ENCODE data around the gene SPTLC3.

The SPTLC3 gene

GRCh38 chr20:13102237-13102636 is 93.5 kb downstream of the SPTLC3 start:
- DNase-seq = no peak

GRCh38 chr20:13102694-13103093 is 93.9 kb downstream of the SPTLC3 start:
- no peak for DNase-seq

GRCh38 chr20:13105039-13105438 is 96.3 kb downstream of the SPTLC3 start:
- no peak for DNase-seq

- peak; percentile 59 for DNase-seq
Observed at GRCh38 chr20:13105864-13106457, 97.2 kb downstream of the SPTLC3 start.

- DNase-seq = no peak
Observed at GRCh38 chr20:13109658-13110057, 100.9 kb downstream of the SPTLC3 start.

GRCh38 chr20:13110796-13111195 is 102.0 kb downstream of the SPTLC3 start:
- DNase-seq = no peak

GRCh38 chr20:13111249-13111911 is 102.6 kb downstream of the SPTLC3 start:
- DNase-seq = no peak

- no peak for DNase-seq
Observed at GRCh38 chr20:13113731-13114130, 105.0 kb downstream of the SPTLC3 start.

- no peak for DNase-seq
Observed at GRCh38 chr20:13117200-13117599, 108.4 kb downstream of the SPTLC3 start.

- DNase-seq = no peak
Observed at GRCh38 chr20:13118676-13119075, 109.9 kb downstream of the SPTLC3 start.

- peak; percentile 88 for DNase-seq
Observed at GRCh38 chr20:13119583-13119982, 110.8 kb downstream of the SPTLC3 start.

GRCh38 chr20:13120471-13120870 is 111.7 kb downstream of the SPTLC3 start:
- no peak for DNase-seq

- DNase-seq = no peak
Observed at GRCh38 chr20:13121840-13122515, 113.2 kb downstream of the SPTLC3 start.

- no peak for DNase-seq
Observed at GRCh38 chr20:13125486-13125885, 116.7 kb downstream of the SPTLC3 start.

GRCh38 chr20:13128173-13128572 is 119.4 kb downstream of the SPTLC3 start:
- DNase-seq = no peak

- DNase-seq = no peak
Observed at GRCh38 chr20:13130061-13130706, 121.4 kb downstream of the SPTLC3 start.

- no peak for DNase-seq
Observed at GRCh38 chr20:13130707-13131103, 121.9 kb downstream of the SPTLC3 start.

GRCh38 chr20:13131688-13132087 is 122.9 kb downstream of the SPTLC3 start:
- DNase-seq = no peak

GRCh38 chr20:13139459-13140150 is 130.8 kb downstream of the SPTLC3 start:
- DNase-seq = no peak

- DNase-seq = no peak
Observed at GRCh38 chr20:13140201-13140600, 131.4 kb downstream of the SPTLC3 start.

- DNase-seq = no peak
Observed at GRCh38 chr20:13140775-13141174, 132.0 kb downstream of the SPTLC3 start.

- DNase-seq = no peak
Observed at GRCh38 chr20:13141546-13141945, 132.8 kb downstream of the SPTLC3 start.

- DNase-seq = no peak
Observed at GRCh38 chr20:13142143-13142542, 133.4 kb downstream of the SPTLC3 start.

Data from NCI-H748 treated with DMSO at 0.1 percent for 48 hours (cell line).